Ishikawa (cell line): ENCODE data around the gene TMEM272.

ENCODE experiments used
- CEBPB ChIP-seq: IDR thresholded peaks from 2 replicates; pipeline ENCODE4 v1.6.1; 2012
- CREB1 ChIP-seq: IDR thresholded peaks from 2 replicates; pipeline ENCODE4 v1.6.1; 2012; ENCODE audit warnings: low read depth
- EGR1 ChIP-seq: IDR thresholded peaks from 2 replicates; pipeline ENCODE4 v1.6.1; 2012
- EP300 ChIP-seq: IDR thresholded peaks from 2 replicates; pipeline ENCODE4 v1.6.1; 2012; ENCODE audit warnings: borderline replicate concordance
- FOXM1 ChIP-seq: IDR thresholded peaks from 2 replicates; pipeline ENCODE4 v1.6.1; 2012; ENCODE audit warnings: low read depth, borderline replicate concordance
- MAX ChIP-seq: IDR thresholded peaks from 2 replicates; pipeline ENCODE4 v1.6.1; 2012
- NFIC ChIP-seq: IDR thresholded peaks from 2 replicates; pipeline ENCODE4 v1.6.1; 2012
- RAD21 ChIP-seq: IDR thresholded peaks from 2 replicates; pipeline ENCODE4 v1.6.1; 2012; ENCODE audit warnings: low read depth
- REST ChIP-seq: IDR thresholded peaks from 2 replicates; pipeline ENCODE4 v1.6.1; 2012; ENCODE audit warnings: low read depth, mild to moderate bottlenecking
- TAF1 ChIP-seq: IDR thresholded peaks from 2 replicates; pipeline ENCODE4 v1.6.1; 2012; ENCODE audit warnings: low read depth, mild to moderate bottlenecking
- TCF12 ChIP-seq: IDR thresholded peaks from 2 replicates; pipeline ENCODE4 v1.6.1; 2012; ENCODE audit warnings: low read depth
- TEAD4 ChIP-seq: IDR thresholded peaks from 2 replicates; pipeline ENCODE4 v1.6.1; 2012
- USF1 ChIP-seq: IDR thresholded peaks from 2 replicates; pipeline ENCODE4 v1.6.1; 2012
- YY1 ChIP-seq: IDR thresholded peaks from 2 replicates; pipeline ENCODE4 v1.6.1; 2012; ENCODE audit warnings: low read depth
- ZBTB7A ChIP-seq: IDR thresholded peaks from 2 replicates; pipeline ENCODE4 v1.6.1; 2012; ENCODE audit warnings: low read depth

TMEM272 gene

GRCh38 chr13:51815848-51816247, 29.1 kb downstream of the TMEM272 start:
- no peak for TF ChIP-seq TAF1
- no peak for TF ChIP-seq FOXM1
- no peak for TF ChIP-seq YY1
- TF ChIP-seq CEBPB: no peak
- no peak for TF ChIP-seq EGR1
- no peak for TF ChIP-seq CREB1
- TF ChIP-seq TEAD4: no peak

GRCh38 chr13:51814825-51815650, 29.9 kb downstream of the TMEM272 start:
- TF ChIP-seq MAX (no peak), REST (no peak), RAD21 (peak; percentile 86), TCF12 (no peak)

GRCh38 chr13:51814071-51814470, 30.9 kb downstream of the TMEM272 start:
- no peak for TF ChIP-seq TEAD4
- no peak for TF ChIP-seq USF1
- no peak for TF ChIP-seq CREB1
- TF ChIP-seq TCF12: no peak
- no peak for TF ChIP-seq EP300
- no peak for TF ChIP-seq MAX
- TF ChIP-seq RAD21: no peak
- TF ChIP-seq TAF1: no peak
- TF ChIP-seq EGR1: no peak
- TF ChIP-seq REST: no peak
- no peak for TF ChIP-seq YY1

- TF ChIP-seq USF1 (no peak), MAX (no peak), TCF12 (no peak), TAF1 (no peak), RAD21 (no peak), YY1 (no peak), EP300 (no peak), TEAD4 (no peak), CREB1 (no peak), REST (no peak), ZBTB7A (no peak), CEBPB (no peak), NFIC (no peak), EGR1 (no peak), FOXM1 (no peak)
These were observed 33.0 kb downstream of the TMEM272 start for GRCh38 chr13:51811920-51812451.
